Activated CD4-positive, alpha-beta T cell treated with anti-CD3 and anti-CD28 coated beads, Interleukin-2, amount 10 ng/mL, durations not matched to agents 7 days and 5 days (primary cell): Measurements from ENCODE around the gene ATP5IF1. TPM values are rescaled to one million over a fixed set of nuclear protein-coding genes. Genes with fewer than 3 reads are reported as not detected.

ENCODE experiments used
- CTCF ChIA-PET: fragments of 350-600 bp; sonication (Branson Sonifier 250); formaldehyde crosslinking; loops from one replicate; lab custom pipeline; 2021; ENCODE audit warnings: antibody characterized with exemption; lab: Charles Lee
- POLR2A ChIA-PET: fragments of 350-600 bp; sonication (Branson Sonifier 250); formaldehyde crosslinking; loops from one replicate; lab custom pipeline; 2021; ENCODE audit warnings: antibody characterized with exemption; lab: Charles Lee
- DNase-seq: peaks from one replicate; pipeline ENCODE4 v3.0.0-alpha.2; 2020
- H3K27ac Mint-ChIP-seq: one replicate; pipeline ENCODE4 v1.8.0; 2021; ENCODE audit warnings: mild to moderate bottlenecking, moderate library complexity, mixed read lengths
- H3K27me3 Mint-ChIP-seq: one replicate; pipeline ENCODE4 v1.8.0; 2021; ENCODE audit warnings: mixed read lengths
- H3K36me3 Mint-ChIP-seq: one replicate; pipeline ENCODE4 v1.8.0; 2021; ENCODE audit warnings: low read depth, mixed read lengths
- H3K4me1 Mint-ChIP-seq: one replicate; pipeline ENCODE4 v1.8.0; 2021; ENCODE audit warnings: mixed read lengths
- H3K4me3 Mint-ChIP-seq: one replicate; pipeline ENCODE4 v1.8.0; 2021; ENCODE audit warnings: mild to moderate bottlenecking, moderate library complexity, mixed read lengths
- H3K9me3 Mint-ChIP-seq: one replicate; pipeline ENCODE4 v1.8.0; 2021; ENCODE audit warnings: mixed read lengths
- total RNA-seq, 2 experiments: library from RNA; stranded (reverse); gene quantifications; one replicate each; pipeline ENCODE4 v1.2.3, GENCODE V29; 2021

The ATP5IF1 gene
- total RNA-seq, 2 experiments from 2014 or later, result 172 to 189 TPM

- H3K27ac Mint-ChIP-seq, result peak within 1 kb of the TSS; percentile 85
- no peaks in the 10 kb centered on the region for H3K9me3 Mint-ChIP-seq
- H3K27me3 Mint-ChIP-seq, result peaks cover 2% of the 10 kb centered on the region
- ChIA-PET CTCF (interaction anchor here (0.6 to 4.8 kb wide), 5 partner anchors 9 to 129 kb away, joined by 3 to 31 read pairs (median 3); partner anchors contain the start of gene MED18), POLR2A (interaction anchor here (0.6 kb wide), 1 partner anchor 33 kb away, joined by 5 read pairs; no protein-coding TSS in a partner anchor)
- peaks cover 7% of the 10 kb centered on the region for H3K36me3 Mint-ChIP-seq
- DNase-seq, result peak; percentile 100
- H3K4me3 Mint-ChIP-seq, result peak within 1 kb of the TSS; percentile 79
- peaks cover 47% of the 10 kb centered on the region for H3K4me1 Mint-ChIP-seq
These were observed 23.5 kb downstream of the ATP5IF1 start, which contains the start of gene SESN2 for GRCh38 chr1:28259252-28259933. SESN2 (plus strand) TSS chr1:28259518; CDS start chr1:28259848, 330 bp downstream.

GRCh38 chr1:28259934-28260802 is 24.2 kb downstream of the ATP5IF1 start:
- peak overlapping the region; percentile 79 for H3K4me3 Mint-ChIP-seq
- H3K9me3 Mint-ChIP-seq, result no peaks in the 10 kb centered on the region
- peaks cover 46% of the 10 kb centered on the region for H3K4me1 Mint-ChIP-seq
- ChIA-PET CTCF (interaction anchor here (0.5 to 4.8 kb wide), 8 partner anchors 8 to 128 kb away, joined by 3 to 31 read pairs (median 3); partner anchors contain the start of gene MED18), POLR2A (interaction anchor here (0.5 to 0.6 kb wide), 2 partner anchors 34 to 1168 kb away, joined by 4 to 5 read pairs; no protein-coding TSS in a partner anchor)
- peak overlapping the region; percentile 75 for H3K27ac Mint-ChIP-seq
- peaks cover 2% of the 10 kb centered on the region for H3K27me3 Mint-ChIP-seq
- peak; percentile 36 for DNase-seq
- peaks cover 7% of the 10 kb centered on the region for H3K36me3 Mint-ChIP-seq

- Mint-ChIP-seq H3K27me3 (peaks cover 2% of the 10 kb centered on the region), H3K36me3 (peaks cover 7% of the 10 kb centered on the region), H3K27ac (peak overlapping the region; percentile 75), H3K4me1 (peaks cover 40% of the 10 kb centered on the region), H3K9me3 (no peaks in the 10 kb centered on the region), H3K4me3 (peak overlapping the region; percentile 79)
- CTCF ChIA-PET, result interaction anchor here (0.6 to 4.8 kb wide), 4 partner anchors 11 to 648 kb away, joined by 3 to 31 read pairs (median 3); no protein-coding TSS in a partner anchor
- DNase-seq, result no peak
- POLR2A ChIA-PET, result no interaction called here
These were observed 24.9 kb downstream of the ATP5IF1 start for GRCh38 chr1:28260803-28261174.

- Mint-ChIP-seq H3K27ac (no peak overlapping the region), H3K4me3 (no peak overlapping the region), H3K4me1 (peaks cover 14% of the 10 kb centered on the region), H3K36me3 (peaks cover 5% of the 10 kb centered on the region), H3K9me3 (no peaks in the 10 kb centered on the region), H3K27me3 (peaks cover 2% of the 10 kb centered on the region)
- CTCF ChIA-PET, result interaction anchor here (0.6 kb wide), 1 partner anchor 1777 kb away, joined by 3 read pairs; no protein-coding TSS in a partner anchor
- no peak for DNase-seq
- POLR2A ChIA-PET, result no interaction called here
These were observed 29.0 kb downstream of the ATP5IF1 start for GRCh38 chr1:28264897-28265296.

- POLR2A ChIA-PET, result no interaction called here
- CTCF ChIA-PET, result interaction anchor here (0.6 to 1.8 kb wide), 2 partner anchors 10 to 1777 kb away, joined by 3 to 7 read pairs; no protein-coding TSS in a partner anchor
- peaks cover 13% of the 10 kb centered on the region for H3K4me1 Mint-ChIP-seq
- no peaks in the 10 kb centered on the region for H3K9me3 Mint-ChIP-seq
- peaks cover 5% of the 10 kb centered on the region for H3K36me3 Mint-ChIP-seq
- H3K4me3 Mint-ChIP-seq, result no peak overlapping the region
- H3K27ac Mint-ChIP-seq, result no peak overlapping the region
- peaks cover 2% of the 10 kb centered on the region for H3K27me3 Mint-ChIP-seq
- DNase-seq, result no peak
These were observed 29.7 kb downstream of the ATP5IF1 start for GRCh38 chr1:28265577-28265976.

- Mint-ChIP-seq H3K4me3 (no peak overlapping the region), H3K36me3 (peaks cover 4% of the 10 kb centered on the region), H3K4me1 (peaks cover 3% of the 10 kb centered on the region), H3K9me3 (no peaks in the 10 kb centered on the region), H3K27me3 (no peaks in the 10 kb centered on the region), H3K27ac (no peak overlapping the region)
- ChIA-PET CTCF (interaction anchor here (0.6 to 1.8 kb wide), 6 partner anchors 9 to 148 kb away, joined by 3 to 7 read pairs (median 4); no protein-coding TSS in a partner anchor), POLR2A (no interaction called here)
- DNase-seq, result no peak
These were observed 31.0 kb downstream of the ATP5IF1 start for GRCh38 chr1:28266920-28267322.

- POLR2A ChIA-PET, result no interaction called here
- CTCF ChIA-PET, result interaction anchor here (1.0 to 1.8 kb wide), 4 partner anchors 8 to 19 kb away, joined by 3 to 7 read pairs (median 4); partner anchors contain the start of gene SESN2
- Mint-ChIP-seq H3K4me1 (peaks cover 3% of the 10 kb centered on the region), H3K27ac (no peak overlapping the region), H3K9me3 (no peaks in the 10 kb centered on the region), H3K27me3 (no peaks in the 10 kb centered on the region), H3K36me3 (peaks cover 4% of the 10 kb centered on the region), H3K4me3 (no peak overlapping the region)
- no peak for DNase-seq
These were observed 31.7 kb downstream of the ATP5IF1 start for GRCh38 chr1:28267633-28268032.

GRCh38 chr1:28269529-28269928 is 33.6 kb downstream of the ATP5IF1 start:
- Mint-ChIP-seq H3K4me1 (no peaks in the 10 kb centered on the region), H3K27ac (no peak overlapping the region), H3K4me3 (no peak overlapping the region), H3K36me3 (peaks cover 2% of the 10 kb centered on the region), H3K9me3 (no peaks in the 10 kb centered on the region), H3K27me3 (no peaks in the 10 kb centered on the region)
- ChIA-PET POLR2A (no interaction called here), CTCF (interaction anchor here (0.5 to 1.8 kb wide), 3 partner anchors 21 to 1397 kb away, joined by 3 to 6 read pairs (median 3); no protein-coding TSS in a partner anchor)
- DNase-seq, result no peak

GRCh38 chr1:28272215-28272852 is 36.4 kb downstream of the ATP5IF1 start:
- no peak overlapping the region for H3K27ac Mint-ChIP-seq
- peaks cover 7% of the 10 kb centered on the region for H3K36me3 Mint-ChIP-seq
- H3K27me3 Mint-ChIP-seq, result no peaks in the 10 kb centered on the region
- ChIA-PET CTCF (no interaction called here), POLR2A (no interaction called here)
- no peaks in the 10 kb centered on the region for H3K4me1 Mint-ChIP-seq
- no peaks in the 10 kb centered on the region for H3K9me3 Mint-ChIP-seq
- no peak for DNase-seq
- no peak overlapping the region for H3K4me3 Mint-ChIP-seq

- DNase-seq, result no peak
- no peaks in the 10 kb centered on the region for H3K4me1 Mint-ChIP-seq
- H3K9me3 Mint-ChIP-seq, result no peaks in the 10 kb centered on the region
- CTCF ChIA-PET, result interaction anchor here (1.2 to 1.8 kb wide), 4 partner anchors 10 to 25 kb away, joined by 3 to 5 read pairs (median 4); no protein-coding TSS in a partner anchor
- H3K27me3 Mint-ChIP-seq, result no peaks in the 10 kb centered on the region
- no peak overlapping the region for H3K27ac Mint-ChIP-seq
- POLR2A ChIA-PET, result no interaction called here
- peaks cover 14% of the 10 kb centered on the region for H3K36me3 Mint-ChIP-seq
- no peak overlapping the region for H3K4me3 Mint-ChIP-seq
These were observed 37.4 kb downstream of the ATP5IF1 start for GRCh38 chr1:28273216-28273860.

- CTCF ChIA-PET, result no interaction called here
- H3K4me3 Mint-ChIP-seq, result no peak overlapping the region
- H3K27ac Mint-ChIP-seq, result no peak overlapping the region
- no peak for DNase-seq
- no peaks in the 10 kb centered on the region for H3K27me3 Mint-ChIP-seq
- peaks cover 29% of the 10 kb centered on the region for H3K36me3 Mint-ChIP-seq
- peaks cover 8% of the 10 kb centered on the region for H3K4me1 Mint-ChIP-seq
- H3K9me3 Mint-ChIP-seq, result no peaks in the 10 kb centered on the region
- POLR2A ChIA-PET, result no interaction called here
These were observed 42.8 kb downstream of the ATP5IF1 start for GRCh38 chr1:28278763-28279162.
